ENCODE results near the gene NDST3.

GRCh38 chr4:118177126-118177525 lies 142.8 kb downstream of the NDST3 start:
- TF ChIP-seq POLR2AphosphoS5 (IDR thresholded peaks at IDR 0.05; ENCODE audit: low read depth, low read length) (no peak), POLR2A (IDR thresholded peaks at IDR 0.05; ENCODE audit: low read depth, low read length) (no peak)

All from GM12892 (cell line).